NCI-H1694 (cell line): Measurements from ENCODE around the gene DNAJC8.

Experiments
- DNase-seq: peaks from one replicate; lab custom pipeline; 2025; lab: John Stamatoyannopoulos, UW

DNAJC8 gene

GRCh38 chr1:28172713-28173150 lies 60.1 kb downstream of the DNAJC8 start:
- no peak for DNase-seq

DNA sequence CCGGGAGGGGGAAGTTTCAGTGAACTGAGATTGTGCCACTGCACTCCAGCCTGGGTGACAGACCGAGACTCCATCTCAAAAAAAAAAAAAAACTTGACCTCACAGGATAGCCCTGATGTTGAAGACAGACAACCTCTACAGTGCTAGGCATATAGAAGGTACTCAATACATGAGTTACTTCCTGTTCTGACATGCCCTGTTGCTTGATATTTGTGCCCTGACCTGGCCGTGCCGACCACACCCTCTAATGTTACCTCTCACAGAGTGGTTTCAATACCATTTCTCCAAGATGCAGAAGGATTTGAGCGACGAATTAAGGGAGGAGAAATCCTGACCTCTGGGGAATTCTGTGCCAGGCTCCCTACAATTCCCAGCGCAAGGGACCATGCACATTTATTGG lies 61.6 kb downstream of the DNAJC8 start:
- no peak for DNase-seq

GRCh38 chr1:28170001-28170596 lies 62.7 kb downstream of the DNAJC8 start:
- no peak for DNase-seq

DNA sequence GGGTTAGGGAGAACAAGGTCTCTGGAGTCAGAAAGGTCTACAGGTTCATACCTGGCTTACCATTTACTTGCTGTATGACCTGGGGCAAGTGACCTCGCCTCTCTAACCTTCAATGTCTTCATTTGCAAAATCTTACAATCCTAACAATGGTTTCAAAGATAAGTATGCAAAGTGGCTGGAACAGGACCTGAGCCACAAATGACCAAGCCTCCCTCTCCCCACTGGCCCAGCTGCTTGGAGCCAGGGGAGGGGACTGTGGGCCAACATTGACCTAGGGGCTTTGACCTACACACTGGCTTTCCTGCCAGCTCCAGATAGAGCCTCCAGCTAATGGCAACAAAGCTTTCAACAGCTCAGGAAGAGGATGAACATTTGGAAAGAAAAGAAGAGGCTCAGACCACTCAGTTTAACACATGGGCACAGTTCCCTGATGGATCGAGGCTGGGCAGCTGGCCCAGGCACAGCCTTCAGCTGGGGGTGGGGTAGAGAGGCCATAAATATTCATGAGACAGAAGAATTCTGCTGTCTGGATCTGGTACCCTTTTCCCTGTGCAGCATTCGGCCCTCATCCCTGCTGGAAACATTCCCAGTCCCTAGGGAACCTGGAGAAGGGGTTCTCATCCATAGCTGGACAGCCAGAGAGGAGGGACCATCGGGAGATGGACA lies 69.2 kb downstream of the DNAJC8 start:
- no peak for DNase-seq

DNA sequence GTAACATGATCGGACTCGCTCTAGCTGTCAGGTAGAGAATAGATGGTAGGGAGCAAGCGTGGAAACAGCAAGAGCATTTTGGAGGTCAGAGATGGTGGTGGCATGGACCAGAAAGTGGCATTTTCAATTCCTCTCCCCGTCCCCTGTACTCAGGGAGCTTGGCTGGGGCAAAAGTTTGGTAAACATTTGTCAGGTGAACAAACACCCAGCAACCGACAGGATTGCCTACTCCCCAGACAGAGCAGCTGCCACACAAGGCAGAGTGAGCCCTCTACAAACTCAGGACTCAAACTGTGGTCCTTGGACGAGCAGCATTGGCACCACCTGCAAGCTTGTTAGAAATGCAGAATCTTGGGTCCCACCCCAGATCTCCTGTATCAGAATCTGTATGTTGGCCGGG lies 70.7 kb downstream of the DNAJC8 start:
- no peak for DNase-seq

- no peak for DNase-seq
Observed at GRCh38 chr1:28161751-28162150, 71.1 kb downstream of the DNAJC8 start.

DNA sequence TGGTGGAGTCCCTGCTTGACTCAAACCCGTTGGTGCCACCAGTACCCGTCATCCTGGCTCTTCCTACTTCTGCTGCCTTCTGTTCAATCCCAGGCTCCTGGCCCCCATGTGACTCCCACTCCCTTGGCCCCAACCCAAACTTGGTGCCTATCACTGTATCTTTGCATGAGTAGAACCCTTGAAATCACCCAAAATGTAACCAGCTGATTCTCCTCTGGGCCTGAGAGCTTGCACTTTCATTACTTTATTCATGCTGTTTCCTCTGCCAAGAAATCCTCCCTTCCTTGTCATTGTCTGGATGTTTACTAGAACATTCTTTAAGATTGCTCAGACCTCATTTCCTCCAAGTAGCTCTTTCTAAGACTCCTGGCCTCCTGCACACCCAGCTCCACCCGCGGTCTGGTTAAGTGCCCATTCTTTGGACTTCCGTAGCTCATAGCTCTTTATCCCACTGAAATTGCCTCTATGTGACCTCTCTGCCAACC lies 72.0 kb downstream of the DNAJC8 start:
- DNase-seq = no peak

DNA sequence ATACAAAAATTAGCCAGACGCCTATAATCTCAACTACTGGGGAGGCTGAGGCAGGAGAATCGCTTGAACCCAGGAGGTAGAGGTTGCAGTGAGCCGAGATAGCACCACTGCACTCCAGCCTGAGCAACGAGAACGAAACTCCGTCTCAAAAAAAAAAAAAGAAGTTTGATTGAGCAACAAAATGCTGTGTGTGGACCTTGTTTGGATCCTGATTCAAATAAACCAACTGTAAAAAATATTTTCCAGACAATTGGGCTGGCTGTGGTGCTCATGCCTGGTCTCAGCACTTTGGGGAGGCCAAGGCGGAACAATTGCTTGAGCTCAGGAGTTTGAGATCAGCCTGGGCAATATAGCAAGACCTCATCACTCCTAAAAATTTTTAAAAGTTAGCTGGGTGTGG lies 73.1 kb downstream of the DNAJC8 start:
- DNase-seq = no peak

- DNase-seq = no peak
Observed at GRCh38 chr1:28159243-28159642, 73.6 kb downstream of the DNAJC8 start.

DNA sequence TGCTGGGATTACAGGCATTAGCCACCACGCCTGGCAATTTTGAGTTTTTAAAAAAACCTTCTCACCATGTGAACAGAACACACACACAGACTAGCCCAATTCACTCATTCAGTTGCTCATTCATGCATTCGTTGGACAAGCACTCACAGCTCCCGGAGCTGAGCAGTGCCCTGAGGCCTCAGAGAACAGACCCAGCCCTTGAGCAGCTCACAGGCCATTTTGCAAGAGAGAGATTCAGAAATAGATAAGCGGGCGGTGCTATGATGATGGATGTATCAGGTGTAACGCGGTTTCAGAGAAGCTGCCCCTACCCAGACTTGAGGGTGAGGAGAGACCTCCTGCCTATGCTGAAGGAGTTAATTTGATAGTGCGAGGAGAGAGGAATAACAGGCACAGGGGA lies 74.9 kb downstream of the DNAJC8 start:
- DNase-seq = no peak

DNA sequence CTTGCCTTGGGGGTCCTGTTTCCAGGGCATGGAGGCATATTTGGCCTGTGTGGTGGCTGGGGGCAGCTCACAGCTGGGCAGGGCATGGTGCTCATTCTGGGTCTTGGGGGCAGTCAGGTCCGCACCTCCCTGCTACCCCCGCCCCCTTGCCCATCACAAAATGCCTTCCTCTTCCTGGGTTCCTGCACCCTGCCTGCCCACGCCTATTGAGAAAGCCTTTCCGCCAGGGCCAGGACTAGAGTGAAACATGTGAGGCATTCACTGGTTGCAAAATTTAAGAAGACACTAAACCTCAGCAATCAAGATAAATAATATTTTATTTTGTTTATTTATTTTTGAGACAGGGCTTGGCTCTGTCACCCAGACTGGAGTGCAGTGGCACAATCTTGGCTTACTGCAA lies 76.0 kb downstream of the DNAJC8 start:
- DNase-seq = no peak

GRCh38 chr1:28155628-28156027 lies 77.2 kb downstream of the DNAJC8 start:
- no peak for DNase-seq

GRCh38 chr1:28154078-28154594 lies 78.7 kb downstream of the DNAJC8 start:
- DNase-seq = no peak
